ENCODE measurements around the gene NDUFS5.
"Not testable (repeated sequence)": the region's sequence is repeated elsewhere in the genome, so short reads cannot be mapped to it uniquely, and the experiment has no call there.

The NDUFS5 gene

DNA sequence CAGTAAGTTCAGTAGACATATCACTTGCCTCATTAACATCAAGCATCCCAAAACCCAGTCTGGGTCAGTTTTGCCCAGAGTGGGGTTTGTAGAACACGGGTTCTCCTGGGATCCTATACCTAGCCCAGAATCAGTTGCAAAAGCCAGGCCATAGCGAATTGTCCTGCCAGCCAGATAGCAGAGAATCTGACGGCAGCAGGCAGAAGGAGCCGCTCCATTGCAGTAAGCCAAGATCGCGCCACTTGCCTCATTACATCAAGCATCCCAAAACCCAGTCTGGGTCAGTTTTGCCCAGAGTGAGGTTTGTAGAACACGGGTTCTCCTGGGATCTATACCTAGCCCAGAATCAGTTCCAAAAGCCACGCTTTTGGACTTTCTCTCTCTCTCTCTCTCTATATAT, 19.1 kb downstream of the NDUFS5 start:
- no peak overlapping the region for H3K27ac ChIP-seq
- TF ChIP-seq, protein P1, sequence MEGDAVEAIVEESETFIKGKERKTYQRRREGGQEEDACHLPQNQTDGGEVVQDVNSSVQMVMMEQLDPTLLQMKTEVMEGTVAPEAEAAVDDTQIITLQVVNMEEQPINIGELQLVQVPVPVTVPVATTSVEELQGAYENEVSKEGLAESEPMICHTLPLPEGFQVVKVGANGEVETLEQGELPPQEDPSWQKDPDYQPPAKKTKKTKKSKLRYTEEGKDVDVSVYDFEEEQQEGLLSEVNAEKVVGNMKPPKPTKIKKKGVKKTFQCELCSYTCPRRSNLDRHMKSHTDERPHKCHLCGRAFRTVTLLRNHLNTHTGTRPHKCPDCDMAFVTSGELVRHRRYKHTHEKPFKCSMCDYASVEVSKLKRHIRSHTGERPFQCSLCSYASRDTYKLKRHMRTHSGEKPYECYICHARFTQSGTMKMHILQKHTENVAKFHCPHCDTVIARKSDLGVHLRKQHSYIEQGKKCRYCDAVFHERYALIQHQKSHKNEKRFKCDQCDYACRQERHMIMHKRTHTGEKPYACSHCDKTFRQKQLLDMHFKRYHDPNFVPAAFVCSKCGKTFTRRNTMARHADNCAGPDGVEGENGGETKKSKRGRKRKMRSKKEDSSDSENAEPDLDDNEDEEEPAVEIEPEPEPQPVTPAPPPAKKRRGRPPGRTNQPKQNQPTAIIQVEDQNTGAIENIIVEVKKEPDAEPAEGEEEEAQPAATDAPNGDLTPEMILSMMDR (IDR thresholded peaks at IDR 0.05) = no peak
- no peak for TF ChIP-seq ZFX (IDR thresholded peaks at IDR 0.05; ENCODE audit: borderline replicate concordance)

DNA sequence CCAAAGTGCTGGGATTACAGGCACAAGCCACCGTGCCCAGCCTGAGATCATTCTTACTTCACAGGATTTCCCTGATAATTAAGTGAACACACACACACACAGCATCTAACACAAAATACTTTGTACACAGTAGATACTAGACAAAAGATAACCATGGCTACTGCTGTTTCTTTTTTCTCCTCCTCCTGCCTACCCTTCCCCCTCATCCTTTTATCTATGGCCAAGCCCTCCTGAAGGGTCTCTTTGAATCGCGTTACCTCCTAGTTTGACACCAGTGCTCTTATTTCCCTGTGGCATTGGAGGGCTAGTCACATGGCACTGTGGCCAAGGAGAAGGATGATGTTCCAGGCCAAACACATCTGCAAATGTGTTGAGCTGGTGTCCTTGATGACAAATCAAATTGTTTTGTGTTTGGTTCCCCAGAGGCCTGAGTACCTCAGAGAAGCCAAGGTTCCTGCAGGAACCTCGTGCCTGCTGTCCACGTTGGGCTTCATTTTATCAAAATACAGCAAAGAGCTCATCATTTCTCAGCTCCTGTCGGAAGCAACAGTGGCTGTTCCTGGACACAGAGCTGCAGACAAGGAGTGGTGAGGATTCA, 20.6 kb downstream of the NDUFS5 start:
- no peak overlapping the region for H3K27ac ChIP-seq
- TF ChIP-seq, protein P1 (IDR thresholded peaks at IDR 0.05) = no peak
- no peak for TF ChIP-seq ZFX (IDR thresholded peaks at IDR 0.05; ENCODE audit: borderline replicate concordance)

DNA sequence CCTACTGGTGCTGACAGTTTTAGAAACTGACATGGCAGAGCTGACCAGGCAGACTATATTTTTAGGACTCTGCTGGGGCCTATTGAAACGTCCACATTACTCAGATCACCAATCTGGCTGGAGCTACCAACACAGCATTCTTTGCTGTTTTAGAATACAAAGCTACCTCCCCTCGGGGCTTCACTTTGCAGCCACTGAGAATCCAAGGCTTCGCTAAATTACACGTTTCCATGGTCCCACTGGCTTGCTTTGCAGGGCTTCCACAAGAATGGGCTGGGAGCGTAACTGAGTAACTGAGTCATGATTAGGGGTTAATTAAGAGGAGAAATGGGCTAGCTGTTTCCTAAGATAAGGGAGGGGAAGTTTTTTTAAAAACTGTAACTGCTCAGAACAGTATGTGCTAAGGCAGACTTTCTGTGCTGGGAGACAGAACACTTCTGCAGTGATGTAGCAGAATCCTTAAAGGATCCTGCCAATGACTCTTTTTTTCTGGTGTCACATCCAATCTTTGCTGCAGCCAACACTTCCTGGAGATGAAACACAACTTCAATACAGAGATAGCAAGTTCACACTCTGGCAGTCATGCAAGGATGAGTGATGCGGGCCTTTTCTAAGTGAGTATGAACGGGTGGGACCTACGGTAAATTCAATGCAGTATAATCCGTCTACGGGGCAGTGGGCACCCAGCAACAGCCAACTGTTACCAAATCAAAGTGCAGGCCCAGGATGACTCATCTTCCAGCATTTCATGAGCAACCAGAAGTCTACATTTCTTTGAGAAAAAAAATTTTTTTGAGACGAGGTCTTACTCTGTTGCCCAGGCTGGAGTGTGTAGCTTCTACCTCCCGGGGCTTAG, 21.5 kb downstream of the NDUFS5 start:
- TF ChIP-seq, protein P1 (IDR thresholded peaks at IDR 0.05) = no peak
- TF ChIP-seq ZFX (IDR thresholded peaks at IDR 0.05; ENCODE audit: borderline replicate concordance) = no peak
- no peak overlapping the region for H3K27ac ChIP-seq

DNA sequence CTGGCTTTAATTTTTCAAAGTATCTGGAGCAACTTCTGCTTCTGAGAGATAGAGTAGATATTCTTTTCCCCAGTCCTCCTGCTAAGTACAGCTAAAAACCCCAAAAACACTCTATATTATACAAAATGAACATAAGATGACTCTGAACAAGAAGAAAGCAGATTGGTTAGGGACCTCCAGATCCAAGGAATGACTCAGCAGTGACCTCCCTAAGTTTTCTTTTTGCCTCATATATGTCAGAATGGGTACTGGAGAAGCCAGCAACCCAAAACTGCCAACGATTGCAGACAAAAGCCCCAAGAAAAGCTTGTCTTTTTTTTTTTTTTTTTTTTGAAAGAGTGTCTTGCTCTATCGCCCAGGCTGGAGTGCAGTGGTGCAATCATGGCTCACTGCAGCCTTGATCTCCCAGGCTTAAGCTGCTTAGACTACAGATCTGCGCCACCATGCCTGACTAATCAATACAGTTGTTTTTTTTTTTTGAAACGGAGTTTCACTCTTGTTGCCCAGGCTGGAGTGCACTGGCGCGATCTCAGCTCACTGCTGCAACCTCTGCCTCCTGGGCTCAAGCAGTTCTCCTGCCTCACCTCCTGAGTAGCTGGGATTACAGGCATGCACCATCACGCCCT, 22.7 kb downstream of the NDUFS5 start:
- no peak for TF ChIP-seq ZFX (IDR thresholded peaks at IDR 0.05; ENCODE audit: borderline replicate concordance)
- TF ChIP-seq, protein P1 (IDR thresholded peaks at IDR 0.05) = no peak
- no peak overlapping the region for H3K27ac ChIP-seq

DNA sequence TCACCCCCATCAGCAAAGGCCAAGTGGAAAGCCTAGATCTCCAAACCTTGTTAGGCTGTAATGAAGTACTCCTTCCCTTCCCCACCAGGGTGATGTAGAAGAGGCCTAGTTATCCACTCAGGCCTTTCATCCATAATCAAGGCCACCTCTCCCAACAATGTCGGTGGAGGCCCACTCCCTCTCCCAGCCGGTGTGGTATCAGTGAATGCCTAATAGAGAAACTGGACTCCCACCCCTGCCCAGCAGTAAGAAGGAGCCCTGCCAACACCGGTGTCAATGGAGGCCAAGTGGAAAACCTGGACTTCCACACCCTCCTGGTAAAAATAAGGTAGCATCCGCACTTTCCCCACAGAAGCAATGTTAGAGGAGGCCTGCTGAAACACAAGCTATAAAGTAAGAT, 23.9 kb downstream of the NDUFS5 start:
- no peak for TF ChIP-seq ZFX (IDR thresholded peaks at IDR 0.05; ENCODE audit: borderline replicate concordance)
- TF ChIP-seq, protein P1 (IDR thresholded peaks at IDR 0.05) = no peak
- H3K27ac ChIP-seq = no peak overlapping the region

DNA sequence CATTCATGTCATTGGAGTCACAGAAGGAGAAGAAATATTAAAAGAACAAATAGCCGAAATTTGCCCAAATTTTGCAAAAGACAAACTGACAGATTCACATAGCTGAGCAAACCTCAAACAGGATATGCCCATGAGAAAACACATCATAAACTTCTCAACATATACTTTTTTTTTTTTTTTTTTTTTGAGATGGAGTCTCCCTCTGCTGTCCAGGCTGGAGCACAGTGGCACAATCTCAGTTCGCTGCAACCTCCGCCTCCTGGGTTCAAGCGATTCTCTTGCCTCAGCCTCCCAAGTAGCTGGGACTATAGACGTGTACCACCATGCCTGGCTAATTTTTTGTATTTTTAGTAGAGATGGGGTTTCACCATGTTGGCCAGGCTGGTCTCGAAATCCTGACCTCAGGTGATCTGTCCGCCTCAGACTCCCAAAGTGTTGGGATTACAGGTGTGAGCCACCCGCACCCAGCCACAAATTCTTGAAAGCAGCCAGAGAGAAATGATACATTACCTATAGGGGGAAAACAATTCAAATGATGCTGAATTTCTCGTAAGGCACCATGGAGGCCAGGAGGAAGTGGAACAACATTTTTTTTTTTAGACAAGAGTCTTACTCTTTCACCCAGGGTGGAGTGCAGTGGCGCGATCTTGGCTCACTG, 25.2 kb downstream of the NDUFS5 start:
- TF ChIP-seq, protein P1 (IDR thresholded peaks at IDR 0.05) = peak; percentile 20; the same call in 1 of the 2 replicates
- H3K27ac ChIP-seq = not testable (repeated sequence)
